HG02642 (cell line): Measurements from ENCODE around the gene HCN4.
"Not testable (repeated sequence)": the region's sequence is repeated elsewhere in the genome, so short reads cannot be mapped to it uniquely, and the experiment has no call there.

Experiments
- ATAC-seq: cut with Tn5 transposase; IDR thresholded peaks from one replicate; pipeline ENCODE4 v1.9.1; 2021; ENCODE audit warnings: mild to moderate bottlenecking; ENCODE audit not compliant: unreplicated experiment, poor library complexity

HCN4 gene

GRCh38 chr15:73303636-73304035 is 65.1 kb downstream of the HCN4 start:
- ATAC-seq: no peak

DNA sequence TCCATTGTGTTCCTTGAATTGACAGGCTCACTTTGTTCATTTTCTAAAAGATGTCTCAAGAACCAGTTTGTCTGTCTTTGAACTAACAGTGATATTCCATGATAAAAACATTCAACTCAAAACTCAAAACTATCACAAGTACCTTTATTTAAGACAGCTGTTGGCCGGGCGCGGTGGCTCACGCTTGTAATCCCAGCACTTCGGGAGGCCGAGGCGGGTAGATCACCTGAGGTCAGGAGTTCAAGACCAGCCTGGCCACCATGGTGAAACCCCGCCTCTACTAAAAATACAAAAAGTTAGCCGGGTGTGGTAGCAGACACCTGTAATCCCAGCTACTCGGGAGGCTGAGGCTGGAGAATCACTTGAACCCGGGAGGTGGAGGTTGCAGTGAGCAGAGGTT is 68.5 kb downstream of the HCN4 start:
- ATAC-seq: not testable (repeated sequence)

DNA sequence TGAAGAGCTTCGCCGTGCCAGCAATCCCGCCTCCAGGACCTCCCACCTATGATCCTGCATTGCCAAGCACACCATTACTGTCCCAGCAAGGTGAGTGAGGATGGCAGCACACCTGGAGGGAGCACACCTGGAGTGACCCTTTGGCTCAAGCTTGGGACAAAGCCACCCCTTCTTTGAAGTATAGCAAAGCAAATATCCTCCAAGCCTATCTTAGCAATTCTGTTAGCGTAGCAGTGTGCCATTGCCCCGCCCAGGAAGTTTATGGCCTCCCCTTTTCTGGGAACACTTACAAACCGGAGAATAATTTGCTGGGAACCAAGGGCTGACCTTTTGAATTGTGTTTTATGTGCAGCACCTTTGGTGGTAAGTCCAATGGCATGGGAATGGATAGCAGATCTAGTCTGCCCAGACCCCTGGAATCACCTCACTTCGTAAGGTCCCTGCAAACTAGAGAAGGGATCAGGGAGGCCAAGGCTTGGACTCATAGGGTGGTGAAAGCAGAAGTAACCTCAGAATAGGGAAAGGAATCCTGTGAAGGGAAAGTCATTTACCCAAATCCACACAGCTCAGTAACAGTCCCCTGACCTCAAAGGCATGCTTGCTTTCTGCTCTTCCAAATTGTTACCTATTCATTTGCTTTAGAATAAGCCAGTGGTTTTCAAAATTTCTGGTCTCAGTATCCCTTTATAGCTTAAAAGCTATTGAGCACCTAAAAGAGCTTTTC is 70.1 kb downstream of the HCN4 start:
- no peak for ATAC-seq

DNA sequence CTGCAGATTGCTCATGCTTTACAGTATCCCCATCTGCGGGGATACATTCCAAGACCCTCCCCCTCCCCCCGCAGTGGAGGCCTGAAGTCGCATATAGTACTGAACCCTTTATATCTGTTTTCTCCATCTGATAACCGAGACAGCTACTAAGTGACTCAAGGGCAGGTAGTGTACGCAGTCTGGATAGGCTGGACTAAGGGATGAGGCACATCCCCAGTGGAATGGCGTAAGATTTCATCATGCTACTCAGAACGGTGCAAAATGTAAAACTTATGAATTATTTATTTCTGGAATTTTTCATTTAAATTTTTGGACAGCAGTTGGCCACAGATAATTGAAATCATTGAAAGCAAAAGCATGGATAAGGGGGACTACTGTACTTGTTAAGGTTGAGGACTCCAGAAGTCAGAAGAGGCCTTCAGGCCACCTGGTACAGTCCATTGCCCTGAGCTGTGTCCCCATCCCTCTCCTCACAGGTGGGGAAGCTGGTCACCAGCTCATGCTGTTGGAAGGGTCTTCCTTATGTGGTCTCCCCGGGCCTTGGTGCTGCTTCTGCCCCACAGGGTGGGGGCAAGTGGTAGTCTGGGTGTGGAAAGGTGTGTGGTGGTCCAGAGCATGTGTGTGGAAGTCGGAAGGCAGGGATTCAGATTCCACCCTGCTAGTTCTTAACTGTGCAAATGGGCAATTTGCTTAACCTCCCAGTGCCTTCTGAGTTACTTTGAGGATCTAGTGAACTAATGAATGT is 72.0 kb downstream of the HCN4 start:
- ATAC-seq: no peak

DNA sequence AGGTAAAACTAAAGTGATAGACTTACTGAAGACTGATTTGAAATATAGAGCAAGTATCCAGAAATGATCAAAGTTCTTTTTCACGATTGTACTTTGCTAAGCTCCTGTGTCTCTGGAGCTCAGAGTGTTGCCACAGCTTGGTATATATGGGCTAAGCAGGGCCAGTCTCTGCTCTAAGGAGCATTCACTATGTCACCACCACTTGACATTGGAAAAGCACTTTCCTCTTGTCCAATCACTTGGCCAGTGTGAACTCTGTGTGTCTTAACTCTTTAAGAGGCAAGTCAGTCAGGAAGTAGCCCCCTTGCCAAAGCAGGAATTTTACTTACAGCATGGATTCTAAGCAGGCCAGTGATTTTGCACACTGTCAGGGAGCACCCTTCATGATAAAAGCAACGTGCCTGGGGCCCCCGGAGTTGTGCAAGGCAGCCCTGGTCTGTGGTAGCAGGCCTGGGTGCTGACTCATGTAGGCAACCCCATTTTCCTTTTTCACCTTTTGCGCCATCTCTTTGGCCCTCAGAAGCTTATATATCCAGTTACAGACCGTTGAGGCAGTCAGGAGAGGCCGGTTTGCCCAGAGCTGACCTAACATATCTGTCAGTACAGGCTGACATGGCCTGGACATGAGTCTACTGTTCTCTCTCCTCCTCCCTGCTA is 73.0 kb downstream of the HCN4 start:
- ATAC-seq: no peak

DNA sequence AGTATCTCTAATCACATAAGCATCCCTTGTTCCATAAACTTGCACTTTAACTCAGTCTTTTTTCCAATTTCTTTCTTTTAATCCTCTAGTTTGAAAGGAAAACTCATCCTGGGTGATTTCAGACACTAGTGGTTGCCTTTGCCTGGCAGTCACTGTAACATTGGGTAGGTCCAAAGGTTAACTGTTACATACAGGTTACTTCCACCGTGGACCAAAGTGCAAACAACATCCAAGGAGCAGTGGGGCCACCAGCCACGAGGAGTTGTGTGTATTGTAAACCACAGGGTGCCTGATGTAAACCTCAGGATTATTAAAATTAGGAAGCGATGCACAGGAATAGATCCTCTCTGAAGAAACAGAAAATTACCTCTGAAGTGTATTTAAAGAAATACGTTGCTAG is 75.0 kb downstream of the HCN4 start:
- no peak for ATAC-seq

DNA sequence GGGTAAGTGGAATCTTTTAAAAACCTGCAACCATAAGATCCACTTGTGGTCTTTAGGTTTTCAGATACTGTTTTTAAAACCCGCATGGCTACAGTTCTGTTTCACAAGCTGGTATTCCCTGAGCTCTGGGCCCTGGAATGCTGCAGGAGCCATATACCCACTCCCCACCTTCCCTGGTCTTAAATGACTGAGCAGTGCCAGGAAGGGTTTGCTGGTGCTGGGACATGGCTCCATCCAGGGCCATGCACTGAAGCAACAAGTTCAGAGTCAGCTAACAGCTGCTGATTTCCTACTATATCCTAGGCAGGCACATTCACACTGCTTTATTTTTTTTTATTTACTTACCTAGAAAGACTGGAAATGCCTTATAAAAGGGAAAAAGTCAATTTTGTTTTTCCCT is 77.3 kb downstream of the HCN4 start:
- ATAC-seq: no peak

DNA sequence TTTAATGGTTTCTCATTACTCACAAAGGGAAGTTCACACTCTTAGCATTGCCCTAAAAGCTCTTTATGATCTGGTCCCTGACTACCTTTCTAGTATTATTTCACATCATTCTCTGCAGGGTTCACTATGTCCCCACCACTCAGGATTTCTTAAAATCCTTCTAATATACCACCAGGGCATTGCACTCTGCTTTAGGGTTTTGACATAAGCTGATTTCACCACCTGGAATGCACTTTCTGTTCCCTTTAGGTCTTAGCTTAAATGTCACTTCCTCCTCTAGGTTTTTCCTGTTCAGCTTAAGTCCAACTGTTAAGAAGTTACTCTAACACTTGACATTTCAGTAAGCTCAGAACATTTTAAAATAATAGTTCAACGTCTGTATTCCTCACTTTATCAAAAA is 81.7 kb downstream of the HCN4 start:
- ATAC-seq: no peak

DNA sequence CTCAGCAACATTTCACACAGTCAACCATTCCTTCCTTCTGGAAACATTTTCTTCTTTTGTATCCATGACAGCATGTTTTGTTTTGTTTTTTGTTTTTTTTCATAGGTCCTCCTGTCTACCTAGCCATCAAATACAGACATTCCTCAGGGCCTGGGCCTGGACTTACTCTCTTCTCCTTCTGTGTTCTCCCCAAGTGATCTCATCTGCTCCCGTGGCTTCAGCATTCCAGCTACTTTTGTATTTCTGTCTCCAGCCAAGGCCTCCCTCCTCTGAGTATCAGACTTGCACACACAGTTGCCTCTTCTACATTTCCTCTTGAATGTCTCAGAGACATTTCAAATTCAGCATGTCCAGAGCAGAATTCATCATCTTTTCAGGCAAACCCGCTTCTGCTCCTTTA is 82.4 kb downstream of the HCN4 start:
- no peak for ATAC-seq

DNA sequence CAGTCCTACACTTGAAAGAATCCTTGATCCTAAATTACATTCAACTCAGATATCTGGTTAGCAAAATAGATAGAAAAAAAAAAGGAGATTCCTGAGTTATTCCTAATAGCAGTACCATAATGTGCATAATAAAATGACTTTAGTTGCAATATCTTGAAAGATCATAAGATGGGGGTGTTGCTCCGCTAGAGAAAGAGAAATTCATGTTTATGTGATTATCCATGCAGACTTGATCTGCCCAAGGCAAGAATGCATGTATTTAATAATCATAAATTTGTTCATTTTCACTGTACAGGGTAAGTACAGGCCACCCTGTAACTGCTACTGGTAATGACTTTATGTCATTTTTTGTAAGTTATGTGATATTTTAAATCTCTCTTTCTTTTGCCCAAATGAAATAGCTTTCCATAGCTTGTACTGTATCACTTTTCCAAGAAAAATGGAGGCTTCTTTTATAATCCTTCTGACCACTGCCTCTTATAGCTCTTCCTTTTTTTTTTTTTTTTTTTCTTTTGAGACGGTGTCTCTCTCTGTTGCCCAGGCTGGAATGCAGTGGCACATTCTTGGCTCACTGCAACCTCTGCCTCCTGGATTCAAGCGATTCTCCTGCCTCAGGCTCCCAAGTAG is 84.6 kb downstream of the HCN4 start:
- ATAC-seq: no peak

DNA sequence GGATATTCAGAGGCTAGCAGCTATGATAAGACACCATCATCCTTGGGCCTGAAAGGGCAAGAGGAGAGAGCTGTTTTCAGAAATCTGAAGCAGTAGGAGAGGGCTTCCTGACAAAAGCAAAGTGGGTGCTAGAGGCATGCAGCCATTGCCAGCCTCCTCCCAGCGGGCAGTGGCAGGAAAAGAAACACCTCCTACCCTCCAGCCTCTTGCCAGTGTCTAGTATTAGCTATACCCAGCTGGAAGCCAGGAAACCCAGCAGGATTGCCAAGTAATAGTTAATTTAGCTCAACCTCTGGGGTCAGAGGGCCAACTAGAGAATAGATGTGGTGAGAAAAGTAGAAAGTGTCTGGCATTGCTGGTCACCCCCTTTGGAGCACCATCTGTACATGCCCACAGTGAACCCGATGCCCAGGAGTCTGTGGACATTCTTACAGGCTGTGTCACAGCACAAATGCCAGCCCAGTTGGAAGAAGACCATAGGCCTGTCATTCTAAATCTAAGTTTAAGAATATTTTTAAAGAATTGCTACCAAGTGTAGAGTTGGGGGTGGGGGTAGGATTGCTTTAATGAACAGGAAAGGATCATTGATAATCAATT is 85.3 kb downstream of the HCN4 start:
- ATAC-seq: no peak

DNA sequence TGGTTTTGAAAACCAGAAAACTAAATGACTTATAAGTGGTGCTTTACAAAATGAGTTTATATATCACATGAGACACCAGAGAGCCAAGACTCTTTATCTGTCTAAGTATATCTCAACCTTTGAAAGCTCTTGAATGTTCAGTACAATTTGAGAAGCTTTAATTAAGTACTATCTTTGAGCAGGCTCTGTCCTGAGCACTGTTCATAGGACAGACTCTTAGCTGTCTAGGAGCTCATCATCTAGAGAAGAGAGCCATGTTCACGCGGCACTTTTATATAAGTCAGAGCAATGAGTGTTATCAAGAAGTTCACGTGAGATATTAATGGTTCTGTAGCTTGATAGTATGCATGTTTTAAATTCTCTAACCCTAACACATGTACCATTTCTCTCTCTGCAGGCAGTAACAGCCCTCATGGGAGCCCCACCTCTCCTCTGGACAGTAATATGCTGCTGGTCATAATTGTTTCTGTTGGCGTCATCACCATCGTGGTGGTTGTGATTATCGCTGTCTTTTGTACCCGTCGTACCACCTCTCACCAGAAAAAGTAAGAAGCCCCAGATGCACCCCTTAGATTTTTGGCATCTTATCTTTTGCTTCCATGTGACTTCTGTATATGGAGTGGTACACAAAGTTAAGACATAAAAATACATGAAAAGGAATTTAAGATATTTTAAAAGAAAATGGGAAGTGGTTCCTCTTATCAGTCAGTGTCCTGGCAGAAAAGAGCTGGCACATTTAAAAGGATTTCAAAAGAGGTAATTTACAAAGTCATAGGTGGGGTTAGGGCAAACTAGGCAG is 86.0 kb downstream of the HCN4 start:
- ATAC-seq: no peak

DNA sequence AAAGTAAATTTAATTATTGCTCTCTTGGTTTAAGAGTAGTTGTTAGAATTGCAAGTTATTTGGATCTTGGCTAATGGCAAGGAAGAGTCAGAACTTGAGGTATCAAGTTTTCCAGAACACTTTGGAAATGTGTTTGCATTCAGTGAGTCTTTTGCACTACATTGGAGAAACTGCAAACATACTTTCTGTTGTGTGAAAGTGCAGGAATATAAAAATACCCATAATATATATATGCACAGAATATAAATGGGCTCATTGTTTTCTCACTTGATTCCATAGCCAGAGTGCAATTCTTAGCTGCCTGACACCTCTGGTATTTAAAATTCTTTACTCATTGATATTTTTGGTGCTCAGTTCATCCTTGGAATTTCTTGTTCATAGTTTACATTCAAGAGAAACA is 92.9 kb downstream of the HCN4 start:
- ATAC-seq: no peak

DNA sequence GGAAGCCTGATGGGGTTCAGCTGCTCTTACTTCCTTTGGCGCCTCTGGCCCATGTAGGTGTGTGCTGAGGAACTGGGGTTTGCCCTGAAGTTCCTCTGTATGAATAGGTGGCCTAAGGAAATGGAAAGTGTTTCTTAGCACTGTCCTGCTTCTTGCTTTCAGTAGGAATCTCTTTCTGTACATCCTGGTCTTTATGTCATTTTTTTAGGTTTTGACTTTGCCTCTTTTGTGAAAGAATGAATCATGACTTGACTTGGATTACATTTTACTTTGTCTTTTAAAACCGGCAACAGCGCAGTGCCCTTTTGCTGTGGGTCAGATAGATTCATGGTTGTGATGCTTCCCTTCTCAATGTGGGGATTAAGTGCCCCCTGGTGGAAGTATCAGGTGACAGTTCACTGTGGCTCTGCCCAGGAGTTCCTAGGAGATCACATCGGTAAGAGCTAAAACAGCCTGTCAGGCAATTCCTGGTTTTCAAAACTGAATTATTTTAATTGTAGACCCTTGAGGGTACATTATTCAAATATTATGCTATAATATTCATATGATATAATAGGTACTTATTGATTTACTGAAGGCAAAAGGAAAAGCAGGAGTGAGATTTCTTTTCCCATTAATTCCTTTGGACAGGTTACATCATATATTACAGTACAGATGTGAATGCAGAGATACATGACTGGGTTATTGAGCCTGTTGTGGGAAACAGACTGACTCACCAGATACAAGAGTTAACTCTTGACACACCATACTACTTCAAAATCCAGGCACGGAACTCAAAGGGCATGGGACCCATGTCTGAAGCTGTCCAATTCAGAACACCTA is 95.4 kb downstream of the HCN4 start:
- peak; percentile 59 for ATAC-seq

DNA sequence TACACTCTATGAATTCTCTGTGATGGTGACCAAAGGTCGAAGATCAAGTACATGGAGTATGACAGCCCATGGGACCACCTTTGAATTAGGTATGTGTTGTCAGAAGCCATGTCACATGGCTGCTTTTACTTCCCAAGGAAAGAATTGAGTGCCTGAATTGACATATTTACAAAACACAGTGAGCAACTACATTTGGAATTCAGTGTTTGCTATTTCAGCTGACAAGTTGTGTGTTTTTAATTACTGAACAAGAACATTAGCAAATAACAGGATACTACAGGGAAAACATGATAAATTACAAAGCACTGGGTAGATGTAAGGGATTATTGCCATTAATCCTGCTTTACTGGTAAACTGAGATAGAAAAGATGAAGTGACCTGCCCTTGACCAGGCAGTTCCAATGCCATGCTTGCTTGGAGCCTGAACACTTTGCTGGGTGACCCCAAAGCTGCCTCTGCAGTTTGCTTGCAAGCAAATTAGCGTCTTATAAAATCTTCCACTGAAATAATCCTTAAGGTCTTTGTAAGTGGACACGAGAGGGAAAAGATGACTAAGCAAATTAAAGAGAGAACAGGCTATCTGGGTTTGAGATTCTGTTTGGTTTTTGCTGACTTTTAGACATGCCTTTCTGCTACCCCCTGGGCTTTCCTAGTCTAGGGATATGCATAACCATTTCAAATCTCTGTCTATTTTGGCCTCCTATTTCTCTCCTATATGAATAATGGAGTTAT is 98.2 kb downstream of the HCN4 start:
- ATAC-seq: no peak
